Activated B cell treated with CpG ODN at 0.5 μM for 24 hours (primary cell): ENCODE results near the gene NAPB. TPM values are rescaled to one million over a fixed set of nuclear protein-coding genes. Genes with fewer than 3 reads are reported as not detected.

ENCODE experiments used
- ATAC-seq: fragments of 200-7000 bp; cut with Tn5 transposase; one replicate; pipeline ENCODE4 v1.10.0; 2021; ENCODE audit warnings: low read depth, mild to moderate bottlenecking, moderate library complexity
- CTCF ChIA-PET: fragments of 350-600 bp; sonication (Branson Sonifier 250); formaldehyde crosslinking; loops from one replicate; lab custom pipeline; 2021; ENCODE audit warnings: antibody characterized with exemption; lab: Charles Lee
- POLR2A ChIA-PET: fragments of 350-600 bp; sonication (Branson Sonifier 250); formaldehyde crosslinking; loops from one replicate; lab custom pipeline; 2021; ENCODE audit warnings: antibody characterized with exemption; lab: Charles Lee
- DNase-seq: peaks from one replicate; pipeline ENCODE4 v3.0.0; 2022
- H3K27ac Mint-ChIP-seq: one replicate; pipeline ENCODE4 v1.8.0; 2020; ENCODE audit warnings: mixed read lengths
- H3K27me3 Mint-ChIP-seq: one replicate; pipeline ENCODE4 v1.8.0; 2021; ENCODE audit warnings: mixed read lengths
- H3K36me3 Mint-ChIP-seq: one replicate; pipeline ENCODE4 v1.8.0; 2021; ENCODE audit warnings: low read depth, mixed read lengths
- H3K4me1 Mint-ChIP-seq: one replicate; pipeline ENCODE4 v1.8.0; 2021; ENCODE audit warnings: mixed read lengths
- H3K4me3 Mint-ChIP-seq: one replicate; pipeline ENCODE4 v1.8.0; 2020; ENCODE audit warnings: mild to moderate bottlenecking, mixed read lengths
- H3K9me3 Mint-ChIP-seq: one replicate; pipeline ENCODE4 v1.8.0; 2020; ENCODE audit warnings: mixed read lengths
- intact Hi-C: fragments of 100-400 bp; cut with micrococcal nuclease; formaldehyde crosslinking; loops from one replicate; pipeline ENCODE4 v1.15.1; 2024
- total RNA-seq: library from RNA; stranded (reverse); gene quantifications from 2 replicates; pipeline ENCODE4 v1.2.3, GENCODE V29; 2022
- TF ChIP-seq, protein P1 (sequence below): fragments of 200-600 bp; IDR thresholded peaks from one replicate; pipeline ENCODE4 v1.8.0; 2022; ENCODE audit warnings: antibody characterized with exemption, mild to moderate bottlenecking

Gene NAPB
- total RNA-seq, 1 donor from 2014 or later, result 7.8 TPM

DNA sequence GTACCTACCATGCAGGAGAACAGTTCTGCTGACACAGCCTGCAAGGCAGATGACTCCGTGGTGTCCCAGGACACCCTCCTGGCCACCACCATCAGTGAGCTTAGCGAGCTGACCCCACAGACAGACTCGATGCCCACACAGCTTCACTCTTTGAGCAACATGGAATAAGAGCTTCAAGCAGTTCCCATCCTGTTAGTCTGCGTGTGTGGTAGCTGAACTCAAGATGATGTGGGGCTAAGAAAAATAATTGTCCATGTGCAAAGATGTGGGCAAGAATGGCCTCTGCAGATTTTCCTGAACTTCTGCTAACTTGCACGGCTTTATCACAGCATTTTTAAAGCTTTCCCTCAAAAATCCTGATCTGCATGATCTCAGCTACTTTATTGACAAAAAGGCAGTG, 51.0 kb downstream of the NAPB start:
- no peaks in the 10 kb centered on the region for H3K27me3 Mint-ChIP-seq
- intact Hi-C loops, result no loop called here
- CTCF ChIA-PET, result interaction anchor here (1.0 kb wide), 1 partner anchor 21 kb away, joined by 3 read pairs; no protein-coding TSS in a partner anchor
- no peaks in the 10 kb centered on the region for H3K9me3 Mint-ChIP-seq
- ATAC-seq (no peak), DNase-seq (no peak)
- POLR2A ChIA-PET, result interaction anchor here (1.1 to 2.2 kb wide), 2 partner anchors 9 to 20 kb away, joined by 5 to 6 read pairs; partner anchors contain the start of genes GZF1 and NXT1
- TF ChIP-seq, protein P1, sequence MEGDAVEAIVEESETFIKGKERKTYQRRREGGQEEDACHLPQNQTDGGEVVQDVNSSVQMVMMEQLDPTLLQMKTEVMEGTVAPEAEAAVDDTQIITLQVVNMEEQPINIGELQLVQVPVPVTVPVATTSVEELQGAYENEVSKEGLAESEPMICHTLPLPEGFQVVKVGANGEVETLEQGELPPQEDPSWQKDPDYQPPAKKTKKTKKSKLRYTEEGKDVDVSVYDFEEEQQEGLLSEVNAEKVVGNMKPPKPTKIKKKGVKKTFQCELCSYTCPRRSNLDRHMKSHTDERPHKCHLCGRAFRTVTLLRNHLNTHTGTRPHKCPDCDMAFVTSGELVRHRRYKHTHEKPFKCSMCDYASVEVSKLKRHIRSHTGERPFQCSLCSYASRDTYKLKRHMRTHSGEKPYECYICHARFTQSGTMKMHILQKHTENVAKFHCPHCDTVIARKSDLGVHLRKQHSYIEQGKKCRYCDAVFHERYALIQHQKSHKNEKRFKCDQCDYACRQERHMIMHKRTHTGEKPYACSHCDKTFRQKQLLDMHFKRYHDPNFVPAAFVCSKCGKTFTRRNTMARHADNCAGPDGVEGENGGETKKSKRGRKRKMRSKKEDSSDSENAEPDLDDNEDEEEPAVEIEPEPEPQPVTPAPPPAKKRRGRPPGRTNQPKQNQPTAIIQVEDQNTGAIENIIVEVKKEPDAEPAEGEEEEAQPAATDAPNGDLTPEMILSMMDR, result no peak
- H3K4me3 Mint-ChIP-seq, result no peak overlapping the region
- peaks cover 76% of the 10 kb centered on the region for H3K36me3 Mint-ChIP-seq
- peaks cover 22% of the 10 kb centered on the region for H3K4me1 Mint-ChIP-seq
- H3K27ac Mint-ChIP-seq, result no peak overlapping the region

DNA sequence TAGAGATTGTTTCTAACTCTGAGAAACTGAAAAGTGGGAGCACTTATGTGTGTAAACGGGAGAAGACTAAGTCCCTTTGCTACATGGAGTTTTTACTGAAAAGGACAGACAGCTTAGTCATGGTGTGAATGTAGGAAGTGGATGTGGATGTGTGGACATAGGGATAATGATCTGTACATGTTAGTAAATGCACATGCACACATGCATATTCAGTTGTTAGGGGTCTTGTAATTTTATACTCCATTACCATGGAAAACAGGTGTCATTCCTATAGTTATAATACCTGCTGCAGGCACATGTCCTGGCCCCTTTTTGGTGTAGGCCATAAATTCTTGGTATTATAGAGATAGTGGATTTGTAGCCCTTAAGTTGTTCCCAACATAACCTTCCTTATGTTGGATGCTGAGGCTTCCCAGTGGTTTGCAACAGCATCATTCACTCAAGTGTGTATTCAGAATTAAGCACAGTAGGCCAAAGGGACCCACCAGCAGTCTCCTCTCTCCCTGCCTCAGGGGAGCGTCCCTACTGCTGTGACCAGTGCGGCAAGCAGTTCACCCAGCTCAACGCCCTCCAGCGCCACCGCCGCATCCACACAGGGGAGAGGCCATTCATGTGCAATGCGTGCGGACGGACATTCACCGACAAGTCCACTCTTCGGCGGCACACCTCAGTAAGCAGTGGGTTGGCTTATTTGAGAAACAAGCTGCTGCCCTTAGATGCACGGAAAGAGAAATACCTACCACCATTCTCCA, 52.0 kb downstream of the NAPB start:
- ATAC-seq (no peak), DNase-seq (no peak)
- intact Hi-C loops, result no loop called here
- Mint-ChIP-seq H3K4me3 (no peak overlapping the region), H3K36me3 (peaks cover 80% of the 10 kb centered on the region), H3K9me3 (no peaks in the 10 kb centered on the region), H3K27me3 (no peaks in the 10 kb centered on the region), H3K4me1 (peaks cover 32% of the 10 kb centered on the region), H3K27ac (no peak overlapping the region)
- TF ChIP-seq, protein P1, result no peak
- ChIA-PET CTCF (no interaction called here), POLR2A (no interaction called here)

DNA sequence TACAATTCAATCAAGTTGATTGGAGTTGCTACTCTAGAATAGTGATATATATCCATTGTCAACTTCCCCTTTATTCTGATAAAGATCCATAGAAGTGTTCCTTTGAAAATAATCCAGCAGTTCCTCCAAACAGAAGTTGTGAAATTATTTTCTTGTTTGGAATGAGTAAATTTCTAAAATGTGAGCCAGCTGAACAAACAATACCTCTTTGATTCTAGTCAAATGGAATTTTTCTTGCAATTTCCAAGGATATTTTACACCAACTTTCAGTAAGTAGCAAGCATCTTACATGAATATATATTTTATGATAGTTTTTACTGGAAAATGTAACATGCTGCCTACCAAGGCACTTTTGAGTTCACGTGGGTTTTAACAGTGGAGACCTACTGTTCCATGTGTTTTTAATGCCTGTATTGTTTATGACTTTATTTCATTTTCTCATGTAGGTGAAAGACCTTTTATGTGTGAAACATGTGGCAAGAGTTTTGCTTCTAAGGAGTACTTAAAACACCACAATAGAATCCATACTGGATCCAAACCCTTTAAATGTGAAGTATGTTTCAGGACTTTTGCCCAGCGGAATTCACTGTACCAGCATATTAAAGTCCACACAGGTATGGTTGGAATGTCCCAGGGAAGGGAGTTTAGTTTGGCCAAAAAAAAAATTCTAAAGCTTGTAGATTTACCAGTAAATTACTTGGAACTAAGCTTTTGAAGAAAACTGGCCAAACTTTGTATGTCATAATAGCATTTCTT, 52.8 kb downstream of the NAPB start:
- peaks cover 74% of the 10 kb centered on the region for H3K36me3 Mint-ChIP-seq
- intact Hi-C loops, result no loop called here
- H3K4me1 Mint-ChIP-seq, result peaks cover 39% of the 10 kb centered on the region
- ChIA-PET CTCF (no interaction called here), POLR2A (interaction anchor here (0.6 kb wide), 1 partner anchor 1685 kb away, joined by 9 read pairs; no protein-coding TSS in a partner anchor)
- DNase-seq, result no peak
- TF ChIP-seq, protein P1, result no peak
- no peak overlapping the region for H3K4me3 Mint-ChIP-seq
- H3K27me3 Mint-ChIP-seq, result no peaks in the 10 kb centered on the region
- H3K9me3 Mint-ChIP-seq, result no peaks in the 10 kb centered on the region
- no peak for ATAC-seq
- no peak overlapping the region for H3K27ac Mint-ChIP-seq

DNA sequence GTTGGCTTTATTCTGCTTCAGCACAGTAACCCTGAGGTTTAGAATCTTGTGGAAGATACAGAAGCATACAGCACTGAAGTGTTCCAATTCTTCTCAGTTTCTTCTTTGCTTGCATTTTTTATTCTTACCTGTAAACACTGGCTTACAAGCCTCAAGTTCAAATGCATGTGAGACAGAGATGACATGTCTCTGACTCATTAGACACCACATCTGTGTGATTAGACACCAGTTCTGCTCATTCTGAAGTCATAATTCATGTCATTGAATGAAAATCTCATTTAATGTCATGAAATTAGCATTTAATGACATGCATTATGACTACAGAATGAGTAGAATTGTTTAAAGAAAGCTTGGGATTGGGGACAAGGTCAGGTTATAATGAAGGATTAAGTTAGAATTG, 53.5 kb downstream of the NAPB start:
- ChIA-PET POLR2A (interaction anchor here (0.6 kb wide), 1 partner anchor 1685 kb away, joined by 9 read pairs; no protein-coding TSS in a partner anchor), CTCF (no interaction called here)
- H3K27ac Mint-ChIP-seq, result no peak overlapping the region
- no peaks in the 10 kb centered on the region for H3K27me3 Mint-ChIP-seq
- no peak overlapping the region for H3K4me3 Mint-ChIP-seq
- peaks cover 47% of the 10 kb centered on the region for H3K4me1 Mint-ChIP-seq
- TF ChIP-seq, protein P1, result no peak
- ATAC-seq, result no peak
- H3K36me3 Mint-ChIP-seq, result peaks cover 73% of the 10 kb centered on the region
- no peak for DNase-seq
- intact Hi-C loops, result no loop called here
- H3K9me3 Mint-ChIP-seq, result no peaks in the 10 kb centered on the region

DNA sequence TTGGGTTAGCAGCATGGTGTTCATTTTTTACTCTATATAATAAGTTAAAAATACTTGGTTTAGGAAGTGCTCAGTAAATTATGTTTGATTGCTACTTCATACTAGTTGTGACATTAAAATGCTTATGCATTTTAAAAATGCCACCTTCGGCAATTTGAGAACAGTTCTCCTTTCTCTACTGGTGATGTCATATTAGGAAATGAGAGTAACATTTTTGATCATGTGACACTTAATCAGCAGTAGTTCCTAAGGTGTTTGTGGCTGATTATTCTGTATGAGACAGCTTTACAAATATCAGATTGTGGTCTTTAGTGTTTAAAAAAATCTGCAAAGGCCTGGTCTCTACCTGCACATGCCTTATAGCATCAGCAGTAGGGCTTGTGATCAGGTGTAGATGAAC, 54.9 kb downstream of the NAPB start:
- Mint-ChIP-seq H3K27ac (peak overlapping the region; percentile 43), H3K9me3 (no peaks in the 10 kb centered on the region), H3K4me1 (peaks cover 50% of the 10 kb centered on the region), H3K36me3 (peaks cover 63% of the 10 kb centered on the region), H3K27me3 (no peaks in the 10 kb centered on the region), H3K4me3 (peak overlapping the region; percentile 50)
- intact Hi-C loops, result loop anchor here (1.0 kb wide), 1 partner anchor 55 kb away; the partner anchor contains the start of gene NAPB
- ChIA-PET POLR2A (interaction anchor here (1.1 to 1.3 kb wide), 2 partner anchors 8 to 16 kb away, joined by 5 to 11 read pairs; partner anchors contain the start of gene NXT1), CTCF (no interaction called here)
- TF ChIP-seq, protein P1, result no peak
- ATAC-seq (no peak), DNase-seq (no peak)
